ENCODE measurements around the gene SAMM50.

The SAMM50 gene

DNA sequence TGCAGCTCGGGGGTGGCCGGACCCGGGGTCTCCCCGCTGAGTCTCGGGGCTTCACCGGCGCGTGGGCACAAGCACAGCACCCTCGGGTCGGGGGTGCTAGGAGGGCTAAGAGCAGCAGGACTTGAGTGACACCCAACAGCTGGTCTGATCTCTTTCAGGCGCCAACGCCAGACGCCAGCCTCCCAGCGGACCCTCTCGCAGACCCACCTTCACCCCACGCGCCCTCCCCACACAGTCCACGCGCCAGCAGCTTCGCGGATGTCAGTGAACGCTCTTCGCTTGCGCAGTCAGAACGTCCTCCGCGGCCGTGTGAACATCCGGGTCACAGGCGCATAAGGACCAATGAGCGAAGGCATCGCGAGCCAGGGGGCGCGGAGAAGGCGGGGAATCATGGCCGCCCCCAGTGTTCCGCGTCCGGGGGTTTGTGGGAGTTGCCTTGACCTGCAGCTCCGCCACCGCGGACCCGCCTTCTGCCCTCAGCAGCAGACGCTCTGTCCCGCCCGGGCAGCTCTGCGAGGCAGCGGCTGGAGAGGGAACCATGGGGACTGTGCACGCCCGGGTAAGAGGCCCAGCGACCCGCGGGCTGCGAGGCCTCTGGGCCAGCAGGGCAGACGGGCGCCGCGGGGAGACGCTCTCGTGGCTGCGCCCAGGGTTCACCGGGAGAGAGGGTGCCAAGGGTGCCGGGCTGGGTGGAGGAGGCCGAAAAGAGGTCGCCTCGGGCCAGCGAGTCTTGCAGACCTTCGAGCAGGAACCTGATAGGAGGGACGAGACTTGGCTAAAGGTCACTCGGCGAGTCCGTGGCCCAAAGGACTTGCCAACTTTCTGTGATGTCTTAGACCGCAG lies at the start of gene SAMM50:
TSS of gene SAMM50 (plus strand) at position 403 of the 843 bp plus-strand sequence. CDS start at position 539, 136 bp downstream.
- peak; percentile 77 to 84 (median 82) for DNase-seq

DNA sequence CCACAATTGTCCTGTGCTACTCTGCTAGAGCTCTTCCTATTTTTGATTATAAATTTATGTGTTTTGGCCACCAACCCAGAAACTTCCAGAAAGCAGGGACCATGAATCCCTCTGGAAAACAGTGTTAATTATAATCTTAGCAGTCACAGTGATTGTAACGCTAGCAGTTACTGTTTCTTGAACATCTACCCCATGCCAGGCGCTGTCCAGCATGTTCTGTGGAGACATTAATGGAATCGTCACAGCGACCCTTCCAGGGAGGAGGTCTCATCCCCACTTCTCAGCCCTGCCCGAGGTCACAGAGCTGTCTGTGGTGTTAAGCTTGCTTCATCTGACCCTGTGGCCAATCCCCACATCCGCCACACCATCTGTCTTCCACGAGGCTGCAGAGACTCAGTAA lies 49.6 kb upstream of the SAMM50 start:
- no peak for DNase-seq

DNA sequence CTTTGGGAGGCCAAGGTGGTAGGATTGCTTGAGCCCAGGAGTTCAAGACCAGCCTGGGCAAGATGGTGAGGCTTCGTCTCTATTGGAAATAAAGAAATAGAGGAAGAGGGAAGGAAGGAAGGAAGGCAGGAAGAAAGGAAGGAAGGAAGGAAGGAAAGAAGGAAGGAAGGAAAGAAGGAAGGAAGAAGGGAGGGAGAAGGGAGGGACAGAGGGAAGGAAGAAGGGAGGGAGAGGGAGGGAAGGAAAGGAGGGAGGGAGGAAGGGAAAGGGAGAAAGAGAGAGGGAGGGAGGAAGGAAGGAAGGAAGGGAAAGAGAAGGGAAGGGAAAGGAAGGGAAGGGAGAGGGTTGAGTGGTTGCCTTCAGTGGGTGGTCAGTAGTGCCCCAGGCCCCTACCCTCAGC lies 45.5 kb upstream of the SAMM50 start:
- DNase-seq = no peak

DNA sequence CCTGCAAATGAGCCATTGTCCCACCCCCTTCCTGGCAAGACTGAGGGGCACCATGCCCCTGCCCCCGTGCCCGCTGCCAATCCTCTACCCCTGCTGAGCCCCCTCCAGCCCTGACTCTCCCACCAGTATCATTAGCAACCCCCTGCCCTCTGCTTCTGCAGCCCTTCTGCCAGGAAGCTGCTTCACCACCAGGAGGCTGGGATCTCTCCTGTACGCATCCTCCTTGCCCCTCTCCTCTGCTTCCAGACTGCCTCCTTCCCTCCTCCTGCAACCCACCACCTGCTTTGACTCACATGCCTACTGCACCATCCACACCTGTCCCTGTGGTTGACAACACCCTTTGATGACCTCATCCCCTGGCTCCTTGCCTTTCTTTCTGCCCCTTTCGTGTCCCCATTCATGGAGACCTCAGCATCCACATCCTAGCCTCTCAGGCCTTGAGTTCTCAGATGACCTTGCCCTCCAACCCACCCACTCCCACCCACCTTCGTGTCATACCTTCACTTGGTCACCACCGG lies 45.0 kb upstream of the SAMM50 start:
- DNase-seq = no peak

DNA sequence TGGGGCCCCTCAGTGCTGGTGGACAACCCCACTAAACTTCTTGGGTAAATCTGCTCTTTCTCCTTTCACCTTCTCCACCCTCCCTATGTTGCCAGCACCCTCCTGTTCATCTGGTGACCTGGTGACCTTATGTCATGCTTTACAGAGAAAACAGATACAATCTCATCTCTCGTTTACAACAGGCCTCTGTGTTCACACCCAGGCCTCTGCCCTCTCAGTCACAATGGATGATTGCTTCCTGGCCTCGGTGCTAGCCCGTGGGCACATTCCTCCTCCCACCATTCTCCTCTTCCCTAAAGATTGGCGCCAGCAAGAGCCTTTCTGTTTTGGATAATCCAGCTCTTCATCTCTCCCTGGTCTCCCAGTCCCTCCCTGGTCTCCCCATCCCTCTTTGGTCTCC lies 43.9 kb upstream of the SAMM50 start:
- DNase-seq = no peak

DNA sequence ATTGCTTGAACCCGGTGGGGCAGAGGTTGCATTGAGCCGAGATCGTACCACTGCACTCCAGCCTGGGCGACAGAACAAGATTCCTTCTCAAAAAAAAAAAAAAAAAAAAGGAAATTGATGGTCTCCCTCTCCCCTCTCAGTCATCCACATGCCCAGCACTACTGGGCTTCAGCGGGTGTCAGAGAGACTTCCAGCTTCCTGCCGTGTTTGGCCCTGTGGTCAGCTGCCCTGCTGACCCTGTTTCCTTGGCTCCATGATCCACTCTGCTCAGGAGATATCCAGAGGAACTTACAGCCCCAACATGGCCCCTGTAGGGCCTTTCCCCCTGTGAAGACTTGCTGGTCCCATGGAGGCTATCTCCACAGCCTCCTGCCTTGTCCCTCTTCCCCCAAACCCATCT lies 37.7 kb upstream of the SAMM50 start:
- no peak for DNase-seq

DNA sequence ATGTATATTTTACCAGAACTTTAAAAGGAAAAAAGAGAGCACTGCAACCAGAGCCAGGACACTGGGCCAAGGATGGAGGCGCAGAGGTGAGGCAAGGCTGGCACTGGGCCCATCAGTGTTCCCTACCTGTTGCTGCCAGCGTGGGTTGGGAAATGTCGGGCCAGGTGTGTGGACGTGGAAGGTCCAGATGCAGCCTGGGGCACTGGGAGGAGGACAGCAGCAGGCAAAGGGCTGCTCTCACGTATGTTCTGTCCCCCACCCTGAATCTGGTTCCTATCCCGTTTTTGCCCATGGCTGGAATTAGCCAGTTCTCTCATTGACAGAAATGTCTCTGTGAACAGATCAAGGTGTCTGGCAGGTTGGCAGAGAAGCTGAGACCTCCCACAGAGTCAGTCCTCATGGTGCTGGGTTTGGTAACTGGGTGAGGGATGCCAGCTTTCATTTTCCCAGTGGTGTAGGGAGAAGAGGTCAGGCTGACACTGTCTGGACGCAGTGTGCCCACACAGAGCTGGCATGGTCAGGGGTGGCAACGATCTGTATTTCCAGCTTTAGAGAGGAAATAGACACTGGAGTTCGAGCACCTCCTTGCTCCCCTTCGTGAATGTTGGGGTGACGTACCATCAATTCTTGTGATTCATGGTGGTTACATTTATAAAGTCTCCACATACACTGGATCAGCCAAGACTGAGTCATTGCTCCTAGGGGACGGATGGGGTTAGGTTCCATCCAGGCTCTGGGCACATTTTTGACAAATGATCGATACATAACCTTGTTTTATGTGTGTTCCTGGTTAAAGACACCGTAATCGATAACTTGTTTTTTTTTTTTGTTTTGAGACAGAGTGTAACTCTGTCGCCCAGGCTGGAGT lies 35.9 kb upstream of the SAMM50 start:
- no peak for DNase-seq

DNA sequence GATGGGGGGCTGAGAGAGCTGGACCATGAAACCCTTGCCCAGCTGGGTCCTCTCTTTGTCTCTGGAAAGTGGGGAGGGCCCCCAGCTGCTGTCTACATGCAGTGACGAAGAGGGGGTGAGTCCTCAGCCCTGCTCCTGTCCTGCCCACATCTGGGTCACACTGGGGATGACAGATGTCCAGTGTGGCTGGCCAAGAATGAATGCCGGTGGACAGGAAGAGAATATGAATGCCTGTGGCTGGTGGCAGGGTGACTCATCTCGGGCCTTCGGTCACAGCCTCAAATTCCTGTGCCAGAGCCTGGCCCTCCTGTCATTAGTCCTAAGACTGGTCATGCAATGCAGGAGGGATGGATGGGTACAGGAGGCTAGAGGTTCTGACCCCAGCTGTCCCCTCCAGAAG lies 33.9 kb upstream of the SAMM50 start:
- no peak for DNase-seq

DNA sequence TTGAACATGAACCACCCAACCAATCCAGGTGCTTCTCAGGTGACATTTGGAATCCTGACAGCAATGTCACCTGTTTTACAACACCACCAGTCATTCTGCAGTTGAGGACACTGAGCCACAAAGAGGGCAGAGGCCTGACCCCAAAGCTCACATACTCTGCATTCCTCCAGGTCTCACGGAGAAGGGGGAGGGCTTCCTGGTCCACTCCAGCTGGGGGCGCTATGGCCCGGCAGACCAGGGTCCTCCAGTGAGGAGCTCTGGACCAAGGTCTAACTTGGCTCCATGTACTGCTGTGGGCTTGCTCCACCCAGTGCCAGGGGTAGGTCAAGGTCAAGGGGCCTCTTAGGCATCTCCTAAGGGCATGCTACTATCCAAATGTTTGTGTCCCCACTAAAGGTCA lies 33.1 kb upstream of the SAMM50 start:
- no peak for DNase-seq

DNA sequence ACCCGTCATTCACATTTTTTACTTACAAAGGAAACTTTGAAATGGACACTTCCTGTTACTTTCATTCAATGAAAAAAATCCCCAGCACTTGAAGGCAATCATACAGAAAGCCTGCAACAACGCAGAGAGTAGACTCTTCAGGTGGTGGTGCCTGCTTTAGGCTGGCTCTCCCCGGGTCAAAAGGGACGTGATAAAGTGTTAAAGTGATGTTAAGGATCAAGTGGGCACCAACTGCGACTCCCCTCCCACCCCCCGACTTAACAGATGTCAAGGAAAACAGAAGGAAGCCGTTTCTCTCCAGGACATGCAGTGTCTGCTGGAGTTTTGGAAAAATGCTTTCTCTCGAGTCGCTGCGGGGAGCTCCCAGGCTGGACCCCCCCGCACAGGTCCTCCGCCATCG lies 32.1 kb upstream of the SAMM50 start:
- no peak for DNase-seq

DNA sequence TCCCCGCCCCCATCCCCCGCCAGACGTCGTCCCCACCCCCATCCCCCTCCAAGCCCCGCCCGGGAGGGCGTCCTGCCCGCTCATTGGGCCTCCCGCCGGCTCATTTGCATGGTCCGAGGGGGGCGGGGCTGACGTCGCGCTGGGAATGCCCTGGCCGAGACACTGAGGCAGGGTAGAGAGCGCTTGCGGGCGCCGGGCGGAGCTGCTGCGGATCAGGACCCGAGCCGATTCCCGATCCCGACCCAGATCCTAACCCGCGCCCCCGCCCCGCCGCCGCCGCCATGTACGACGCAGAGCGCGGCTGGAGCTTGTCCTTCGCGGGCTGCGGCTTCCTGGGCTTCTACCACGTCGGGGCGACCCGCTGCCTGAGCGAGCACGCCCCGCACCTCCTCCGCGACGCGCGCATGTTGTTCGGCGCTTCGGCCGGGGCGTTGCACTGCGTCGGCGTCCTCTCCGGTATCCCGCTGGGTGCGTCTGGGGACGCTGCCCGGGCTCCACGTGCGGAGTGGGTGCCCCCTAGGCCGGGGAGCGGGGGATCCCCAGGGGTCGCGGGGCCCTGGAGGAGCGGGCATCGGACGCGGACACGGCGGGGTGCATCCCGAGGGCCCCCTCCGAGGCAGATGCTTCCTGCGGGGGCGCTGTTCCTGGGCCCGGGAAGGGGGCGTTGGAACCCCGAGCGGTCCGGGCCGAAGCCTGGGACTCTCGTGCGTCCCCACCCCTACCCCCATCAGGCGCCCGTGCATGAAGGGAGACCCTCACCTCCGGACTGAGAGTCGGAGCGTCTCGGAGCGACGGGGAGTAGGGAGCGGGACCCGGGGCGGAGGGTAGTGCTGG lies 31.4 kb upstream of the SAMM50 start, which contains the start of gene PNPLA3:
TSS of gene PNPLA3 (plus strand) at position 175 of the 834 bp plus-strand sequence. CDS start at position 282, 107 bp downstream.
- DNase-seq = peak; percentile 28 to 42 (median 39)

DNA sequence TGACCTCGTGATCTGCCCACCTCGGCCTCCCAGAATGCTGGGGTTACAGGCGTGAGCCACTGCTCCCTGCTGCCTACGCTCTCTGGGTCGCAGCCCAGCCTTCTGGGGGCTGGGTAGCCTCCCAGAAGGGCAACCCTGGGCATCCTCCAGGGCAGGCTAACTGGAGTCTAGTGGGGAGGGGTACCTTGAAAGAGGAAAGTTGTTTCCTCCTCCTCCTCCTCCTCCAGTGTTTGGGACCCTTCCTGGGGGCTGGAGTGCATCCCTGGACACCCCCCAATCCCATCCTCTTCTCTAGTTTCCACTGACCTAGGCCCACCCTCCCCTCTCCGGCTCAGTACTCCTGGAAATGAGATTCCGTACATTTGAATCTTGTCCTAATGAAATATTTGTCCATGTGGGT lies 30.4 kb upstream of the SAMM50 start:
- DNase-seq = no peak

DNA sequence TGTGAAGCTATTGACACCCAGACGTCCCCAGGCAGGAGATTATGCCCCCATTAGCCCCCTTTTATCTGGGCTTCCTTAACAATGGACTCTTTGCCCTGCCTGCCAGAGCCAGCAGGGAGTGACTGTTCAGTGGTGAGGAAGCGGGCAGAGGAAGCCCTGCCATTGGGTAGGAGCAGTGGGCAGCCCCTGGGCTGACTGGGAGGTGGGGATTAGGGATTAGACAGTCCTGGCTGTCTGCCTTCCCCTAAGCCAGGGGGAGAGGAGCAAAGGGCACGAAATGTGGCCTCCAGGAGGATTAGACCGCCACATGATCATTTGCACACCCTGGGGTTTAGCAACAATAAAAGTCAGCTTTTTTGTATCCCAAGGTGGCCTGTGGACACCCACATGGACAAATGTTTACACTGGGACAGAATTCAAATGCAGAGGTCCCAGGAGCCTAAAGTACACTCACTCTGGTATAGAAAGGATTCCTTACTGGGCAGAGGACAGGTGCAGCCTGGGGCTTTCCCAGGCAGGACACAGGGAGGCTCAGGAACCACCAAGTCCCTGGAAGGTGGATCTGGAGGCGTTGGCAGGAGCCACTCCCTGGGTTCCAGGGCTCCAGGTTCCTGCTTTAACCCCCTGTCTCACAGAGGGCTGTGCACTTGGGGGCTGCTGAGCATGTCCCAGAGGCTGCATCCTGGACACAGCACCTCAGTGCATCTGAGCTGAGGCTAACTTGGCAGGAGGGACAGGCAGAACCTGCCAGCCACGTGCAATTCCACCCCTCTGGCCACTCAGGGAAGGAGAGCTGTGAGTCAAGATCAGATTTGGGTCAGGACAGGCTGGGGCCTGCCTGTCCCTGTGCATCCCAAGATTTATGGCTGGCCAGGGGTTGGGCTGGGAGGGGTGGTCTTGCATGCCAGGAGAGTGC lies 29.6 kb upstream of the SAMM50 start:
- DNase-seq = no peak

DNA sequence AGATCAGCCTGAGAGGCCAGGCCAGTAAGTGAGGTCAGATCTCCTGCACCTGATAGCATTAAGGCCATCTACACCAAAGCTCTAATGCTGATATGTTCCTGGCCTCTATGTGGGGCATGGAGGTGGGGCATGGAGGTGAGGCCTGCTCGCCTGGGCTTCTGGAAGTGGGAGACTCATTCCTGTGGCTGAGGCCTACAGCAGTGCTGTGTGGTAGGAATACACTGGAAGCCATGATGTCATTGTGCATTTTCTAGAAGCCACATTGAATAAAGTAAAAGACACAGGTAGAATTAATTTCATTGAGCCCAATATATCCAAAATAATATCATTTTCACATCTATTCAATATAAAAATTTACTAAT lies 28.9 kb upstream of the SAMM50 start:
- no peak for DNase-seq

DNA sequence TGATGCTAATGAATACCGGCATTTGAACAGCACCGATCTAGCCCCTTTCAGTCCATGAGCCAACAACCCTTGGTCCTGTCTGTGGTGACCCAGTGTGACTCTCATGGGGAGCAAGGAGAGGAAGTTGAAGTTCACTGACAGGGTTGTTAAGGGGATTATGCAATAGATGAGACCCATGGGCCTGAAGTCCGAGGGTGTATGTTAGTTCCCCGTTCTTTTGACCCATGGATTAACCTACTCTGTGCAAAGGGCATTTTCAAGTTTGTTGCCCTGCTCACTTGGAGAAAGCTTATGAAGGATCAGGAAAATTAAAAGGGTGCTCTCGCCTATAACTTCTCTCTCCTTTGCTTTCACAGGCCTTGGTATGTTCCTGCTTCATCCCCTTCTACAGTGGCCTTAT lies 26.8 kb upstream of the SAMM50 start:
- no peak for DNase-seq

DNA sequence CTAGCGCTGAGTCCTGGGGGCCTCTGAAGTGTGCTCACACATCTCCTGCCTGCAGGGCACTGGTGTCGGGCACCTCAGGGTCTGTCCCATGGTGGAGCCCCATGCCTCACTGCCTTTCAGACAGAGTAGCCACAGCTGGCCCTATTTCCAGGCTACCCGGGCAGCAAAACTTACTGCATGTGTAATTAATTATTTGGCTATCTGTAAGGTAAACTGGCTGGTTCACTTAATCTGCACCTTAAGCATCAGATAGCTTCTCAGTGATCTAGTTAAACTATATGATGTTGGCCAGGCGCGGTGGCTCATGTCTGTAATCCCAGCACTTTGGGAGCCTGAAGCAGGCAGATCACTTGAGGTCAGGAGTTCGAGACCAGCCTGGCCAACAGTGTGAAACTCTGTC lies 26.3 kb upstream of the SAMM50 start:
- no peak for DNase-seq

DNA sequence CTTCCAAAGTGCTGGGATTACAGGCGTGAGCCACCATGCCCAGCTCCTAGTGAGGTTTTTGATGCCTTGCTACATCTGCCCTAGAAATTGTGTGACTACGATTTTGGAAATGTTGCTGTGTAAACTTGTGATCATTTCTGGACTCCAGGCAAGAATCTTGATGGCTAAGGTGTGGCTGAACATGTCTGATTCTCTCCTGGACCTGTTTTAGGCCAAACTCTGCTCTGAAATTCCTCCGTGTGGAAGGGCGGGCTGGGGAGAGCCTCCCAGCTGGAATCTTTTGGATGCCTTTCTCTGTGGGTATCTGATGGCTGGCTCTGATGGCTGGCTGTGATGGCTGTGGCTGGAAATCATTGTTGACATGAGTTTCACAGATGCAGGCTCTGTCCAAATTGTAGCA lies 23.5 kb upstream of the SAMM50 start:
- DNase-seq = no peak

DNA sequence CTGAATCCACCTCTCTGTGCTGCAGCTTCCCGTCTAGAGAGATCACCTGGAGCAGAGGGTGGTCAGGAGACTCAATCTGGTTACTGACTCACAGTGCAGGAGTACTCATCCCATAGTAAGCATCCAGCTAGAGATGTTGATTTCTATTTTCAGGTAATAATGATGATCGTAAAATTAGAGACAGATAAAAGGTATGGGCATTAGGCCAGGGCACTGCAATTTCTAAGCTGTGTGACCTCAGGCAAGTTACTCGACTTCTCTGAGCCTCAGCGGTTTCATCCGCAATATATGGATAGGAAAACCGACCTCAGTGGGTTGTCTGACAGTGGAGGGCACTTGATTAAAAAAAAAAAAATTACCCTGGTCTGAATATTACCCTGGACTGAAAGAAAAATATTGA lies 13.8 kb upstream of the SAMM50 start:
- DNase-seq = no peak

DNA sequence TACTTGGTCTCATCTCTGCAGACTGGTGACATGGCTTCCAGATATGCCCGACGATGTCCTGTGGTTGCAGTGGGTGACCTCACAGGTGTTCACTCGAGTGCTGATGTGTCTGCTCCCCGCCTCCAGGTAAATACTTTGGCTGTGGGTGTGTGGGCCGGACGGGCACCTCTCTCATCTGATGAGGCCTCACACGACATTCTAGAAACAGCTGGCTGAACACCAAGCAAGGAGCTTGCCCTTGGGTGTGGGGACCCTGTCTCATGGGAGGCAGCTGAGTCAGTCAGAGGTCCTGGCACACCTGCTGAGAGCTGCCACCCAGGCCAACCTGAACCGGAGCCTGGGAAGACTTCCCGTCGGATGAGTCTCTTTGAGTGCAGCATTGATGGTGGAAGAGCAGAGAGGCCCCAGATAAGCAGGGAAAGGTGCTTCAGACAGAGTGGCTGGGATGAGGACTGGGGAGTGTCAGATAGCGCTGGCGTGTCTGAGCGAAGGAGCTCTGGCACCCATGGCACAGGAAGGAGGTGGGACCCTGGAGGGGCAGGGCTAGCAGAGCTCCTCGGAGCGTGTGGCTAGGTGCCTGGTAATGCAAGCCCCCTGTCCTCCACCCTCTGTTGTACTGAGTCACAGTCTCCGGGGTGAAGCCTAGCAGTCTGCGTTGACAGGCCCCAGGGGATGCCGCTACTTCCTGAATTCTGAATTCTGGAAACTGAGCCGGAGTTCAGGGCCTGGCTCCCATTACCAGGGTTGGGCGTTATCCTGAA lies 10.4 kb upstream of the SAMM50 start:
- DNase-seq = no peak

DNA sequence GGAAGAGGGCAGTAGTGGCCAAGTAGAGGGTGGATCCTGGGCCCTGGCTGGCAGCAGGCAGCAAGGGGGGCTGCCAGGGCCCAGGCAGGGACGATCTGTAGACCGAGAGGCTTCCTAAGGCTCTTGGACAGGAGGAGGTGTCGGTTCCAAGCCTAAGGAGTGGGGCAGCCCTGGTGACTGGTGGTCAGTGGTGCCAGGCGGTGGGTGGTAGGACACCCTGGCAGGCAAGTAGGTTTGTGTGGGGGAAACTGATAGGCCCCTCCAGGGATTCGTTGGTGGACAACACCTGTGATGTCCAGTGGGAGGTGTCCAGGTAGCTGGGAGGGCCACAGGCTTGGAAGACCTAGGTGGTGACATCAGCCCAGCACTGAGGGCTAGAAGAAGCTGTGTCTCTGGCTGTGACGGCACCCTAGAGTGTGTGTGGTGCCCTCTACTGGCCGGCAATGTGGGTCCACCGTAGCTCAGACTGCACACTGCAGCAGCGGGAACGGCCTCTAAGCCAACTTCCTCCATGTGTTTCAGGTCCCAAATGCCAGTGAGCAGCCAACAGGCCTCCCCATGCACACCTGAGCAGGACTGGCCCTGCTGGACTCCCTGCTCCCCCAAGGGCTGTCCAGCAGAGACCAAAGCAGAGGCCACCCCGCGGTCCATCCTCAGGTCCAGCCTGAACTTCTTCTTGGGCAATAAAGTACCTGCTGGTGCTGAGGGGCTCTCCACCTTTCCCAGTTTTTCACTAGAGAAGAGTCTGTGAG lies 9.4 kb upstream of the SAMM50 start:
- peak; percentile 37 to 46 (median 42) for DNase-seq
